AG04450 (cell line): ENCODE measurements around the gene TBCD. TPM values are rescaled to one million over a fixed set of nuclear protein-coding genes. Genes with fewer than 3 reads are reported as not detected.
"Not testable (repeated sequence)": the region's sequence is repeated elsewhere in the genome, so short reads cannot be mapped to it uniquely, and the experiment has no call there.

ENCODE experiments used
- CTCF ChIA-PET: fragments of 300-600, 350-600 bp; formaldehyde crosslinking; extraction: SDS; loops from one replicate; lab custom pipeline; 2022; ENCODE audit warnings: antibody characterized with exemption, inconsistent platforms; lab: Charles Lee
- POLR2A ChIA-PET: fragments of 350-600 bp; formaldehyde crosslinking; extraction: SDS; loops from one replicate; lab custom pipeline; 2021; ENCODE audit warnings: antibody characterized with exemption, inconsistent platforms; lab: Yijun Ruan, JAX
- DNase-seq: peaks from one replicate; pipeline ENCODE4 v3.0.0-alpha.2; 2011; ENCODE audit warnings: low read depth, low spot score
- H3K27ac ChIP-seq: one replicate; pipeline ENCODE4 v1.5.1; 2012; ENCODE audit warnings: low read depth, low read length, control low read depth
- H3K27me3 ChIP-seq: one replicate; pipeline ENCODE4 v1.6.0; 2012; ENCODE audit warnings: low read length; ENCODE audit not compliant: control insufficient read depth, insufficient read depth
- H3K4me3 ChIP-seq: 2 replicates; pipeline ENCODE4 v1.5.1; 2011; ENCODE audit warnings: mild to moderate bottlenecking, low read depth, low read length, control low read depth
- H3K9me3 ChIP-seq: 2 replicates; pipeline ENCODE4 v1.5.1; 2012; ENCODE audit warnings: low read length; ENCODE audit not compliant: control insufficient read depth, insufficient read depth
- polyA plus RNA-seq: library from polyadenylated mRNA; depleted of rRNA; stranded (reverse); fragments of >200 nt; gene quantifications from 2 replicates; pipeline ENCODE4 v1.2.3, GENCODE V29; 2011
- TF ChIP-seq, protein P1 (sequence below): IDR thresholded peaks from 2 replicates; pipeline ENCODE4 v1.5.1; 2011; ENCODE audit warnings: low read depth, low read length, control low read depth, inconsistent platforms

The TBCD gene
- polyA plus RNA-seq, 1 experiment, result 28.5 TPM

DNA sequence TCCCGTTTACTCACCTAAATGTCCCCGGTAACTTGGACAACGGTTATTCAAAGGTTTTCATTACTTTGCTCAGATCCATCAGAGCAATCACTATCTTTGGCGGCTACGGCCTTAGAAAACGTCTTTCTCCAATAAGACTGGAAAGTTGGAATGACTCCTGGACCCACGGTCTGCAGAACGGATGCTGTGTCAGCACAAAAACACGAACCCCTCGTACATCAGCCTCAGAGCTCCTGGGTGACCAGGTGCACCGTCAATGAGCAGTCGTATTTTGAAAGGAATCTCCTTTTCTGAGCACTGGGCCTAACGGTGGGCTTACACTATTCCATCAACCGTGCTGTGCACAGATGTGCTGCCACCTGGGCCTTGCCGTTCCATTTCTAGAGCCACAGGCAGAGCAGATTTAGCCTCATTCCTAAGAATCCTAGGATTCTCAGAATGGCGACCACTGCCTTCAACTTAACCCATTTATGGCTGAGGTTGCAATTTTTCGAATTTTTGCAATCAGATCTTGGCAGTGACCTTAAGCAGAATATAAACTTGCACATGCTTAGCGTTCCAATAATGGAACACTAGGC lies 198.7 kb downstream of the TBCD start:
- H3K4me3 ChIP-seq, result no peak overlapping the region
- TF ChIP-seq, protein P1, sequence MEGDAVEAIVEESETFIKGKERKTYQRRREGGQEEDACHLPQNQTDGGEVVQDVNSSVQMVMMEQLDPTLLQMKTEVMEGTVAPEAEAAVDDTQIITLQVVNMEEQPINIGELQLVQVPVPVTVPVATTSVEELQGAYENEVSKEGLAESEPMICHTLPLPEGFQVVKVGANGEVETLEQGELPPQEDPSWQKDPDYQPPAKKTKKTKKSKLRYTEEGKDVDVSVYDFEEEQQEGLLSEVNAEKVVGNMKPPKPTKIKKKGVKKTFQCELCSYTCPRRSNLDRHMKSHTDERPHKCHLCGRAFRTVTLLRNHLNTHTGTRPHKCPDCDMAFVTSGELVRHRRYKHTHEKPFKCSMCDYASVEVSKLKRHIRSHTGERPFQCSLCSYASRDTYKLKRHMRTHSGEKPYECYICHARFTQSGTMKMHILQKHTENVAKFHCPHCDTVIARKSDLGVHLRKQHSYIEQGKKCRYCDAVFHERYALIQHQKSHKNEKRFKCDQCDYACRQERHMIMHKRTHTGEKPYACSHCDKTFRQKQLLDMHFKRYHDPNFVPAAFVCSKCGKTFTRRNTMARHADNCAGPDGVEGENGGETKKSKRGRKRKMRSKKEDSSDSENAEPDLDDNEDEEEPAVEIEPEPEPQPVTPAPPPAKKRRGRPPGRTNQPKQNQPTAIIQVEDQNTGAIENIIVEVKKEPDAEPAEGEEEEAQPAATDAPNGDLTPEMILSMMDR, result no peak
- ChIA-PET POLR2A (no interaction called here), CTCF (no interaction called here)
- DNase-seq, result no peak
- H3K9me3 ChIP-seq, result peaks cover 44% of the 10 kb centered on the region
- H3K27ac ChIP-seq, result no peak overlapping the region
- H3K27me3 ChIP-seq, result no peaks in the 10 kb centered on the region

DNA sequence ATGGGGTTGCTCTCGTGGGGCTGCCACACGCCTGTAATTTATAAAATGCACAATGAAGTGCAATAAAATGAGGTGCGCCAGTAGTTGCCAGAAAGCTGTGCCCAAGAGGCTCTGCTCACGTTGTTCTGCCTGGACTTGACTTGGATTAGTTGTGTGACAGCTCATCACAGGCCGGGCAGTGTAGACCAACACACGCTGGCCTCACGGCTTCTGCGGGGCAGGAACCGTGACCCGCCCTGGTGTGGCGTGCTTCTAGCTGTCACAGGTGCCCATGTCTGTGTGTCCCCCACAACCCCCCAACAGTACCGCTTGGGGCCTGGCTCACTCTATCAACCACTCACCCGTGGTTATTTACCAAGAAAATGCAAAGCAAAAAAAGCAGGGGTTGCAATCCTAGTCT lies 200.2 kb downstream of the TBCD start:
- Histone ChIP-seq H3K4me3 (no peak overlapping the region), H3K27me3 (no peaks in the 10 kb centered on the region), H3K9me3 (peaks cover 51% of the 10 kb centered on the region), H3K27ac (no peak overlapping the region)
- ChIA-PET POLR2A (no interaction called here), CTCF (no interaction called here)
- TF ChIP-seq, protein P1, result no peak
- DNase-seq, result no peak

DNA sequence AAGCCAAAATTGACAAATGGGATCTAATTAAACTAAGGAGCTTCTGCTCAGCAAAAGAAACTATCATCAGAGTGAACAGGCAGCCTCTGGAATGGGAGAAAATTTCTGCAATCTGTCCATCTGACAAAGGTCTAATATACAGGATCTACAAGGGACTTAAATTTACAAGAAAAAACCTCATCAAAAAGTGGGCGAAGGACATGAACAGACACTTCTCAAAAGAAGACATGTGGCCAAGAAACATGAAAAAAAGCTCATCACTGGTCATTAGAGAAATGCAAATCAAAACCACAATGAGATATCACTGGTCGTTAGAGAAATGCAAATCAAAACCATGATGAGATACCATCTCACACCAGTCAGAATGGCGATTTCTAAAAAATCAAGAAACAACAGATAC lies 203.2 kb downstream of the TBCD start:
- H3K4me3 ChIP-seq, POLR2A ChIA-PET, DNase-seq, CTCF ChIA-PET, H3K27ac ChIP-seq, H3K27me3 ChIP-seq: not testable (repeated sequence)
- H3K9me3 ChIP-seq, result peaks cover 43% of the 10 kb centered on the region

DNA sequence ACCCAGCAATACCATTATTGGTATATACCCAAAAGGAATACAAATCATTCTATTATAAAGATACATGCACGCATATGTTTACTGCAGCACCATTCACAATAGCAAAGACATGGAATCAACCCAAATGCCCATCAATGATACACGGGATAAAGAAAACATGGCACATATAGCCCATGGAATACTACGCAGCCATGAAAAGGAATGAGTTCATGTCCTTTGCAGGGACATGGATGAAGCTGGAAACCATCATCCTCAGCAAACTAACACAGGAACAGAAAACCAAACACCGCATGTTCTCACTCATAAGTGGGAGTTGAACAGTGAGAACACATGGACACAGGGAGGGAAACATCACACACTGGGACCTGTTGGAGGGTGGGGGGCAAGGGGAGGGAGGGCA lies 203.8 kb downstream of the TBCD start:
- H3K4me3 ChIP-seq, CTCF ChIA-PET, H3K27me3 ChIP-seq, H3K27ac ChIP-seq, POLR2A ChIA-PET, DNase-seq: not testable (repeated sequence)
- peaks cover 41% of the 10 kb centered on the region for H3K9me3 ChIP-seq

DNA sequence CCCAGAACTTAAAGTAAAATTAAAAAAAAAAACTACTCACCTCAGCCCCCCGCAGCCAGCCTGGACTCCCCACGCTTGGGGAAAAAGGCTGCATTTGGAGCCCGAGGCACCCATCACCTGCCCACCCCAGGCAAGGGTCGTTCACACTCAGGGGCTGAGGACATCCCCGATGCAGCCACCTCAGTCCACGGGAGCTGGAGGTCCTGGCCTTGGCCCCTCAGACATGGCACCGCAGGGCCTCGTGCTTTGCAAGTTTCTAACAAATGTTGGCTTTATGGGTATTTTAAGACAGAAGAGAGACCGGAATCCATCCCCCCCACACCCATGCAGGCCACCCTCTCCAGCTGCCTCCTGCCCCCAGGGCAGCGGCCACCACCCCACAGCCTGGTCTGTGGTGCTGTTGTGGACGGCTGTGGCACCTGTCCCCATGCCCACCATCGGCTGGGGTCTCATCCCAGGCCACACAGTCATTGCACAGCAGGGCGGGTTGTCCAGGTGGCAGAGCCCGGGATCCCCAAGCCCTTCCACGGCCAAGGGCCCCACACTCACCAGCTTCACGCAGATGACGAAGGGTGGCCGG lies 204.4 kb downstream of the TBCD start:
- H3K27me3 ChIP-seq, result no peaks in the 10 kb centered on the region
- ChIA-PET CTCF (no interaction called here), POLR2A (no interaction called here)
- no peak overlapping the region for H3K4me3 ChIP-seq
- peaks cover 41% of the 10 kb centered on the region for H3K9me3 ChIP-seq
- H3K27ac ChIP-seq, result no peak overlapping the region
- DNase-seq, result no peak
- TF ChIP-seq, protein P1, result no peak

DNA sequence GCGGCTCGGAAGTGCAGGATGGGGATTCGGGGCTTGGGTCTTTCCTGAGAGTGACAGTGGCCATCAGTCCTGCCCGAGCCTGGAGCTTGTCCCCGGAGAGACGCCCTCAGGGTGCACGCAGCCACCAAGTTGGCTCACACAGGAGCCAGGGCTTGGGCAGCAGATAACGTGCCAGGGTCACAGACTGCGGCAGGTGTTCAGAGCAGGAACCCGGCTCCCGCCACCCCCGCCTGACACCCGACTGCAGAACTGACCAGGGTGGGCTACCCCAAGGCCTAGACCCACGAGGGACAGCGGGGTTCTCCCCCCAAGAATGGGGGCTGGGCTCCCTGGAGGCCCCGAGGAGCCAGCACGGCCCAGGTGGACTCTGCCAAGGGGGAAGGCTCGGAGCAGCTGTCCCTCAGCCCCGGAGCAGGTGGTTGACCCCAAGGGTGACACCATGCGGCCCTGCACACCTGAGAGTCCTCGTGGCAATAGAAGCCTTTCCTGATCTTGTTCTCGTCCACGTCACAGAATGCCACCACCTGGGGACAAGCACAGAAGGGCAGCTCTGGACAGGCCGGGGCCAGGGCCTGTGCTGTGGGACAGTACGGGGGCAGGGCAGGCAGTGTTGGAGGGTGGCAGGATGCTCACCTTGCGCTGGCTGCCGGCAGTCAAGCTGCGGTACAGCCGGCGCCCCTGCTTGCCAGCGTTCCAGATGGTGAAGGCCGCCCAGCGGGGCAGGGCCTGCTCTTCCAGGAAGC lies 205.0 kb downstream of the TBCD start:
- Histone ChIP-seq H3K27me3 (no peaks in the 10 kb centered on the region), H3K27ac (no peak overlapping the region), H3K9me3 (peaks cover 39% of the 10 kb centered on the region), H3K4me3 (no peak overlapping the region)
- TF ChIP-seq, protein P1, result no peak
- ChIA-PET POLR2A (no interaction called here), CTCF (no interaction called here)
- DNase-seq, result no peak
